Mammary epithelial cell (primary cell): ENCODE measurements around the gene TRIOBP.

Experiments
- EZH2 ChIP-seq: IDR thresholded peaks from 2 replicates; pipeline ENCODE4 v1.6.1; 2012; ENCODE audit warnings: low read length, inconsistent platforms, borderline replicate concordance
- TF ChIP-seq, protein P1 (sequence below), 2 donors: IDR thresholded peaks in 1 of 2; conservative IDR thresholded peaks in 1 of 2; 2 replicates each; pipeline ENCODE4 v1.5.1; 2011 to 2012; ENCODE audit warnings: inconsistent platforms in 2 of 2, low read length in 2 of 2, mild to moderate bottlenecking in 2 of 2, control low read depth in 1 of 2, low read depth in 1 of 2; ENCODE audit not compliant: insufficient read depth in 1 of 2; ENCODE audit errors: extremely low read depth in 1 of 2

DNA sequence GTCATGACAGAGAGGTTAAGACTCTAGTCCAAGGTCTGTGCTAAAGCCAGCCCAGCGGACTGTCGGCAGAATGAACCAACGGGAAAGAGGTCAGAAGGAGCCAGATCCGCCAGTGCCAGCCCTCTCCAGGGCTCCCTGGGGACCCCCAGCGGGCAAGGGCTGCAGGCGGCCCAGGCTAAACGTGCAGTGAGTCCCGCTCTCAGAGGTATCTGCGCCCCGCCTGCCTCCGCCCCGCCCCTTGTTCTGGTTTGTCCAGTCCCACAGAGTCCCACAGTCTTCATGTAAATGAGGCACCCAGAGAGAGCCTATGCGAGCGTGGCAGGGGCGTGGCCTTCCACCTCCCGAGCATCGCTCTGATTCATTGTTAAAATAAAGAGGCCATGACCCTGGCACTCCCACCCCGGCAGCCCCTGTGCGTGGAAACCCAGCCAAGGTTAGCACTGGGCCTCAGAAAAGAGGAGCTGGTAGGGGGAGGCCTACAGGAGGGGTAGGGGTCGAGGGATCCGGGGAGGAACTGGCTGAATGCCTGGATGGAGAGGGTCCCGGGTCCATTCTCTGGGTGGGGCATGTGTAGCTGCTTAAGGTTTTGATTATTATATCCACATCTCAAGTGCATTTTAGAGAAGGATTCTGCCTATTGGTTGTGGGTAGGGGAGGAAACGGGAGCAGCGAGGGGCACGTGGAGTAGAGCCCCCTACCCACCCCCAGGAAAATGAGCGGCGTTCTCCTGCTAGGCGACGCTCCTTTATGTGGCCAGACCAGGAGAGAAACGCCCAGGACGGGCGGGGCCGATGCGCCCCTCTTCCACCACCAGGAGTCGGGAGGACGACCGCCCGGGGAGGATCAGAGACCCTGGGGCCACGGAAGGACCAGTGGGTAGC lies at the start of gene TRIOBP:
- TF ChIP-seq, protein P1, sequence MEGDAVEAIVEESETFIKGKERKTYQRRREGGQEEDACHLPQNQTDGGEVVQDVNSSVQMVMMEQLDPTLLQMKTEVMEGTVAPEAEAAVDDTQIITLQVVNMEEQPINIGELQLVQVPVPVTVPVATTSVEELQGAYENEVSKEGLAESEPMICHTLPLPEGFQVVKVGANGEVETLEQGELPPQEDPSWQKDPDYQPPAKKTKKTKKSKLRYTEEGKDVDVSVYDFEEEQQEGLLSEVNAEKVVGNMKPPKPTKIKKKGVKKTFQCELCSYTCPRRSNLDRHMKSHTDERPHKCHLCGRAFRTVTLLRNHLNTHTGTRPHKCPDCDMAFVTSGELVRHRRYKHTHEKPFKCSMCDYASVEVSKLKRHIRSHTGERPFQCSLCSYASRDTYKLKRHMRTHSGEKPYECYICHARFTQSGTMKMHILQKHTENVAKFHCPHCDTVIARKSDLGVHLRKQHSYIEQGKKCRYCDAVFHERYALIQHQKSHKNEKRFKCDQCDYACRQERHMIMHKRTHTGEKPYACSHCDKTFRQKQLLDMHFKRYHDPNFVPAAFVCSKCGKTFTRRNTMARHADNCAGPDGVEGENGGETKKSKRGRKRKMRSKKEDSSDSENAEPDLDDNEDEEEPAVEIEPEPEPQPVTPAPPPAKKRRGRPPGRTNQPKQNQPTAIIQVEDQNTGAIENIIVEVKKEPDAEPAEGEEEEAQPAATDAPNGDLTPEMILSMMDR (conservative IDR thresholded peaks at IDR 0.05 in 1 of 2, IDR thresholded peaks at IDR 0.05 in 1 of 2; ENCODE audit: extremely low read depth in 1 of 2, insufficient read depth in 1 of 2, low read depth in 1 of 2, low read length in 2 of 2), result peak in 1 of 2 donors; percentile 46
- TF ChIP-seq EZH2, result no peak
